Measurements from ENCODE around the gene ITGB3. TPM values are rescaled to one million over a fixed set of nuclear protein-coding genes. Genes with fewer than 3 reads are reported as not detected.

ITGB3 gene
- total RNA-seq, 2 donors from 2014 or later = 32.1 to 53.5 TPM

DNA sequence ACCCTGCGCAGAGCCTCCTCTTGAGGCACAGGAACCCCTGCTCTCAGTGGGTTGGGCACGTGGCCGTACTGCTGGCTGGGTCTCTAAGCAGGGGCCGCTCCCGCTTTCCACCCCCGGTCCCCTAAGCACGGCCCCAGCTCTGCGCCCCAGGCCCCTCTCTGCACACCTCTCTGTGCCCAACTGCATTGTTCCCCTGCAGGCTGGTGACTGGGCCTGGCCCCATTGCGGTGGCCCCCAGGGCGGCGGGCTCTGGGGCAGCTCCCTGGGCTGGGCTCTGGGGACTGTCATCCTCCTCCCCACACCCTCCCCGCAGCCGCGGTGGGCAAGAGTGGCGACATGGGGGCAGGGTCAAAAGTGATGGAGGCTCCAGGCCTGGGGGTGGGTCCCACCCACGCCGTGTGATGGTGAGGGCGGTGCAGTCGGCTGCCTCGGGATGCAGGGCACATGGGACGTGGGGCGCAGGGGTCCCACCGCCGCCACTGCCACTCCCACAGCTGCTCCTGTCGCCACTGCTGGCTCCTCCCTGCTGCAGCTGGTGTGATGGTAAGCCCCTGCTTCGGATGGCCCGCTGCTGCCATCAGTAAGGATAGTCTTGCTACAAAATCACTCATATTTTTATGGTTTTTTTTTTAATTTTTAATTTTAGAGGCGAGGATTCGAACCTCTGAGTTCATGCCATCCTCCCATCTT lies 15.2 kb upstream of the ITGB3 start:
- no peak for DNase-seq (ENCODE audit: low spot score)
- intact Hi-C loops (cut with DNase I) = no loop called here

DNA sequence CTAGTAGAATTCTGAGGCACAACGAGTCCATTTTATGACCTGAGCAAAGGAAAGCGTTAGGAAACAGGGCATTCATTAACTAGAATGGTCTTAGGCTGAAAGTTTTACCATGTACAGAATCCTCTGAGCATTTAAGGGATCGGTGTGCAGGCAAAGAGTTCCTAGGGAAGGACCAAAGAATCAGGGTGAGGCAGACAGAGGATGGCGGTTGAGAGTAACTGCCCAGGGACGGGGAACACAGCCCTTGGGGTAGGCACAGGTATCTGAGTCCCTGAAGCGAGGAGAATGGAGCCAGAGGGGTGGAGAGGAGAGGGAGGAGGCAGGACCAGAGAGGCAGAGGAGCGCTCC lies 14.0 kb upstream of the ITGB3 start:
- no peak for DNase-seq (ENCODE audit: low spot score)
- intact Hi-C loops (cut with DNase I) = no loop called here

- intact Hi-C loops (cut with DNase I) = loop anchor here in 1 of 2 donors (2.0 kb wide), 1 partner anchor 35 kb away; no protein-coding TSS in a partner anchor
- peak; percentile 94 for DNase-seq (ENCODE audit: low spot score)
Observed at GRCh38 chr17:47239967-47240651, 13.5 kb upstream of the ITGB3 start.

- DNase-seq (ENCODE audit: low spot score) = no peak
- intact Hi-C loops (cut with DNase I) = loop anchor here in 1 of 2 donors (2.0 kb wide), 1 partner anchor 34 kb away; no protein-coding TSS in a partner anchor
Observed at GRCh38 chr17:47240806-47241205, 12.8 kb upstream of the ITGB3 start.

- intact Hi-C loops (cut with DNase I) = no loop called here
- DNase-seq (ENCODE audit: low spot score) = no peak
Observed at GRCh38 chr17:47242648-47243047, 11.0 kb upstream of the ITGB3 start.

GRCh38 chr17:47243737-47244598 lies 9.7 kb upstream of the ITGB3 start:
- intact Hi-C loops (cut with DNase I) = no loop called here

DNA sequence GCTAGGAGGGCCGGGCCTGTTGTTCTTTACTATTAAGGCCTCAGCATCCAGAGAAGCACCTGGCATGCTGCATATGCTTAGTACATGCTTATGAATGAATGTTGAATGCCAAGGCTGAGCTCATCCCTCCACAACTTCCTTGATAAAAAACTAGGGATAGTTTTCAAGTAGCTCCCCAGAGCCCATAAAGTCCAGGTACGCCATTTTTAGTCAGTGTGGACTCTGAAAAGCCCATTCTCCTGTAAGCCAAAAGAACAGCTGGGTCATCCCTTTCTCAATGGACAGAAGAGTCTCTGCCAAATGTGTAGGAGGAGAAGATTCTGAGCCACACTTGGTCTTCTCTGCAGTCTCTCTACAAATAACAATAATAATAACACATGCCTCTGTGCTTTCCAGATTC lies 8.9 kb upstream of the ITGB3 start:
- DNase-seq (ENCODE audit: low spot score) = no peak
- intact Hi-C loops (cut with DNase I) = no loop called here

More at GRCh38 chr17:47243737-47244598, 9.7 kb upstream of the ITGB3 start:
- no peak for DNase-seq (ENCODE audit: low spot score)

GRCh38 chr17:47246120-47246519 lies 7.5 kb upstream of the ITGB3 start:
- intact Hi-C loops (cut with DNase I) = no loop called here
- no peak for DNase-seq (ENCODE audit: low spot score)

DNA sequence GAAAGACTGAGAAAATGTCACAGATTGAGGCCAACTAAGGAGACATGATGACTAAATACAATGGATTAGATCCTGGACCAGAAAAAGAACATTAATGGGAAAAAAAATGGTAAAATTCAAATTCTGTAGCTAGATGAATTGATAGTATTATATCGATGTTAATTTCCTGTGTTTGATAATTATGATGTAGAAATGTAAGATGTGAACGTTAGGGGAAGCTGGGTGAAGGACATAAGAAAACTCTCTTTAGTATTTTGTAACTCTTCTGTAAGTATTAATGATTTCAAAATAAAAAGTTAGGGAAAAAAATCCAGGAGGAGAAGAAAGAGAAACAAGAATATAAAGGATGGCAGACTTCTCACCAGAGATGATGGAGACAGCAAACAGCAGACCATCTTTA lies 2.8 kb upstream of the ITGB3 start:
- no peak for DNase-seq (ENCODE audit: low spot score)
- intact Hi-C loops (cut with DNase I) = no loop called here

GRCh38 chr17:47251421-47251940 lies 2.1 kb upstream of the ITGB3 start:
- DNase-seq (ENCODE audit: low spot score) = no peak
- intact Hi-C loops (cut with DNase I) = no loop called here

DNA sequence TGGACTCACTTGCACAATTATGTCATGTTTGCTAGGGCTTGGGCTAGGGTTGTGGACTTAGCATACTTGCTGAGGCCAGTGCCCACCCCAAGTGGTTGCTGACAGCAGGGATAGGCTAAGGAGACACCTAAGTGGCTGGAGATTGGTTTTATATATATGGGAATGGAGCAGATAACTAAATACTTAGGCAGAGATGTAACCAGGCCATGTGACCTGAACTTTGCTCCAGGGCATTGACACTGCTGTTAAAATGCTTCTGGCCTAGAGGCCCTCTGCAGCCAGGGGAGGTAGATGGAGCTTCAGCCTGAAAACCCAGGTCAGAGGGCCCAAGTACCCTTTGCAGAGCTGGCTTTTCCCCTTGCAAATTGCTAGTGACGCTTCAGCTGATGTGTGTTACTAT lies 1.4 kb upstream of the ITGB3 start:
- DNase-seq (ENCODE audit: low spot score) = no peak
- intact Hi-C loops (cut with DNase I) = no loop called here

- intact Hi-C loops (cut with DNase I) = no loop called here
- DNase-seq (ENCODE audit: low spot score) = no peak
Observed at GRCh38 chr17:47252766-47253512, 688 bp upstream of the ITGB3 start.

GRCh38 chr17:47254403-47254943 lies 846 bp downstream of the ITGB3 start:
- intact Hi-C loops (cut with DNase I) = loop anchor here in 1 of 2 donors (2.0 kb wide), 1 partner anchor 60 kb away; no protein-coding TSS in a partner anchor
- no peak for DNase-seq (ENCODE audit: low spot score)

- no peak for DNase-seq (ENCODE audit: low spot score)
- intact Hi-C loops (cut with DNase I) = no loop called here
Observed at GRCh38 chr17:47257651-47258339, 4.2 kb downstream of the ITGB3 start.

GRCh38 chr17:47262586-47262985 lies 9.0 kb downstream of the ITGB3 start:
- no peak for DNase-seq (ENCODE audit: low spot score)
- intact Hi-C loops (cut with DNase I) = no loop called here

GRCh38 chr17:47264166-47264565 lies 10.5 kb downstream of the ITGB3 start:
- intact Hi-C loops (cut with DNase I) = no loop called here
- DNase-seq (ENCODE audit: low spot score) = no peak

DNA sequence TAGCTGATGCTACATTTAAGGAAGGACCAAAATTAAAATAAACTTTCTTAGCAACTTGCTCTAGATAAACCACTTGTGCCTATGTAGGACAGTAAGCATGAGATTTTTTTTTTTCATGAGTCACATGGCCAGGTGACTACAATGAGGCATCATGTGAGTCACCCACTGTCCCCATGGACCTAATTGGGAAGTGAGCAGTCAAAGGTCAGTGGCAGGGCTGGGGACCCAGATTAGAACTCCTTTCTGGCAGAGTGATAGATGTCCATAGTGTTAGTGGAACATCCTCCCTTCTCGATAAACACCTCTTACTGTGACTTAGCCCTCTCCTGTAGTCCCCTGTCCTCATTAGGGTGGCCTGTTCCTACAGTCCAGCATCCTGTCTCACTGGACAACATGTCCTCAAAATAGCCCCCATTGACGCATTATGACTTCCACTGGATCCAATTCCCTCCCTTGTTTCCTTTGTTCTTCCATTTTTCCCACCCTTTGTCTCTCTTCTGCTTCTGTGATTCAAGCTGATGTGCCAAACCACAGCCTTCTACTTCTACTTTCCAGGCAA lies 12.4 kb downstream of the ITGB3 start:
- no peak for DNase-seq (ENCODE audit: low spot score)
- intact Hi-C loops (cut with DNase I) = no loop called here

GRCh38 chr17:47266782-47267181 lies 13.2 kb downstream of the ITGB3 start:
- no peak for DNase-seq (ENCODE audit: low spot score)
- intact Hi-C loops (cut with DNase I) = no loop called here

All from posterior vena cava (tissue), 2 donors.